ENCODE results near the gene PNPLA8. TPM values are rescaled to one million over a fixed set of nuclear protein-coding genes. Genes with fewer than 3 reads are reported as not detected.
"Not testable (repeated sequence)": the region's sequence is repeated elsewhere in the genome, so short reads cannot be mapped to it uniquely, and the experiment has no call there.

The PNPLA8 gene
- total and polyA plus RNA-seq, 5 experiments from 2014 or later = 19.7 to 26.5 (median 24.3) TPM

DNA sequence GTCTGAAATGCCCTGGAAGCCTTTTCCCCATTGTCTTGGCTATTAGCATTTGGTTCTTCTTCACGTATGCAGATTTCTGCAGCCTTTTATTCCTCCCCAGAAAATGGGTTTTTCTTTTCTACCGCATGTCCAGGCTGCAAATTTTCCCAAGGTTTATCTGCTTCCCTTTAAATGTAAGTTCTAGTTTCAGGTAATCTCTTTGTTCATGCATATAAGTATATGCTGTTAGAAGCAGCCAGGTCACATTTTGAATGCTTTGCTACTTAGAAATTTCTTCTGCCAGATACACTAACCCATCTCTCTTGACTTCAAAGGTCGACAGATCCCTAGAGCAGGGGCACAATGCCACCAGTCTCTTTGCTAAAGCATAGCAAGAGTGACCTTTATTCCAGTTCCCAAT is 31.3 kb upstream of the PNPLA8 start:
- Mint-ChIP-seq H3K4me1 (peaks cover 0 to 15% (median 4%) of the 10 kb centered on the region in 4 donors), H3K9me3 (peaks cover 0 to 46% (median 26%) of the 10 kb centered on the region in 9 donors), H3K27me3 (no peaks in the 10 kb centered on the region), H3K36me3 (peaks cover 26 to 42% (median 34%) of the 10 kb centered on the region in 3 donors), H3K27ac (no peak overlapping the region), H3K4me3 (no peak overlapping the region)
- POLR2A ChIA-PET = no interaction called here
- DNase-seq = no peak
- ATAC-seq = no peak

DNA sequence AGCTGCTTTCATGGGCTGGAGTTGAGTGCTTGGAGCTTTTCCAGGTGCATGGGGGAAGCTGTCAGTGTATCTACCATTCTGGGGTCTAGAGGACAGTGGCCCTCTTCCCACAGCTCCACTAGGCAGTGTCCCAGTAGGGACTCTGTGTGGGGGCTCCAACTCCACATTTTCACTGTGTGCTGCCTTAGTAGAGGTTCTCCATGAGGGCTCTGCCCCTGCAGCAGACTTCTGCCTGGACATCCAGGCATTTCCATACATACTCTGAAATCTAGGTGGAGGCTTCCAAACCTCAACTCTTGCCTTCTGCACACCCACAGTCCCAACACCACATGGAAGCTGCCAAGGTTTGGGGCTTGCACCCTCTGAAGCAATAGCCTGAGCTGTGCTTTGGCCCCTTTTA is 30.7 kb upstream of the PNPLA8 start:
- H3K27me3 Mint-ChIP-seq, ATAC-seq, H3K4me3 Mint-ChIP-seq, DNase-seq, H3K27ac Mint-ChIP-seq, POLR2A ChIA-PET: not testable (repeated sequence)
- Mint-ChIP-seq H3K36me3 (peaks cover 25 to 45% (median 34%) of the 10 kb centered on the region in 3 donors), H3K4me1 (peaks cover 0 to 19% (median 4%) of the 10 kb centered on the region in 4 donors), H3K9me3 (peaks cover 0 to 45% (median 26%) of the 10 kb centered on the region in 9 donors)

DNA sequence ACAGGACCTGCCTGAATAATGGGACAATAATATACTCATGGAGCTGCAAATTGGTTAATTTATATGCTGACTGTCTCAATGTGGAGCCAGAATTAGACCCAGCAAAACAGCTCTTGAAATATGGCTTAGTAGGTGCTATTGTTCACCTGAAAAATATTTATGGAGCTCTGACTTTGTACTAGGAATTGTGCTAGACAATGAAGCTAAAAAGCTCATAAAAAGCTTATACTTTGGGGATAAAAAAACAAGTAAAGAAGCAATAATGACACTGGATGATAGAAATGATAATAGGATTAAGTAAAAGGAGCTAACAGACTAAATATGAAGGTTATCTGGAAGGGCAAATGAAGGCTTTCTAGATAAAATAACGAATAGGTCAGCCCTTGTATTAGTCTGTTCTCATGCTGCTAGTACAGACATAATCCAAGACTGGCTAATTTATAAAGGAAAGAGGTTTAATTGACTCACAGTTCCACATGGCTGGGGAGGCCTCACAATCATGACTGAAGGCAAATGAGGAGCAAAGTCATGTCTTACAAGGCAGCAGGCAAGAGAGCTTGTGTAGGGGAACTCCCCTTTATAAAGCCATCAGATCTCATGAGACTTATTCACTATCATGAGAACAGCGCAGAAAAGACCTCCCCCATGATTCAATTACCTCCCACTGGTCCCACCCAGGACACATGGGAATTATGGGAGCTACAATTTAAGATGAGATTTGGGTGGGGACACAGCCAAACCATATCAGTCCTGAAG is 22.4 kb upstream of the PNPLA8 start:
- POLR2A ChIA-PET = interaction anchor here (1.0 kb wide), 1 partner anchor 22 kb away, joined by 4 read pairs; no protein-coding TSS in a partner anchor
- not testable (repeated sequence) for H3K27ac Mint-ChIP-seq, ATAC-seq

DNA sequence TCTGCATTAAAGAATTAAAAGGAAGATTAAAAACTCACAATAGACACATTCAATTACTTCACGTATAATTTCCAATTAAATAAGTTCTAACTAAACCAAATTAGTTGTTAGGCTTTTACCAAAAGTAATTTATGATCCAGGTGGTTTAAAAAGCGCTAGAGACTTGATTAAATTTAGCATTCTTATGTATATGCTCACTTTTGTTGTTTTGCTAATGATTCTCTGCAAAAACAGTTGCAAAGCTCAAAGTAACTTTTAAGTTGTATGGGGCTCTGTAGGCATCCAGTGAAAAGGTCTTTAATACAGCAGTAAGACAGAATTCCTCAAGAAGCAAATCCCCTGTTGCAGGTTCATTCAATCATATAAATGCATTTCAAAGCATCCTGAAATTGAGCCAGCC is 15.5 kb upstream of the PNPLA8 start:
- DNase-seq (no peak), ATAC-seq (no peak)
- Mint-ChIP-seq H3K4me1 (peaks cover 0 to 2% (median 0%) of the 10 kb centered on the region in 4 donors), H3K27me3 (peaks cover 0 to 6% (median 0%) of the 10 kb centered on the region in 5 donors), H3K36me3 (no peaks in the 10 kb centered on the region), H3K27ac (no peak overlapping the region), H3K9me3 (no peaks in the 10 kb centered on the region), H3K4me3 (no peak overlapping the region)
- POLR2A ChIA-PET = no interaction called here

More for the DNA sequence above, 22.4 kb upstream of the PNPLA8 start:
- not testable (repeated sequence) for H3K27me3 Mint-ChIP-seq, DNase-seq, H3K36me3 Mint-ChIP-seq, H3K4me3 Mint-ChIP-seq
- peaks cover 0 to 12% (median 2%) of the 10 kb centered on the region in 9 donors for H3K9me3 Mint-ChIP-seq
- H3K4me1 Mint-ChIP-seq = peaks cover 0 to 17% (median 0%) of the 10 kb centered on the region in 4 donors

DNA sequence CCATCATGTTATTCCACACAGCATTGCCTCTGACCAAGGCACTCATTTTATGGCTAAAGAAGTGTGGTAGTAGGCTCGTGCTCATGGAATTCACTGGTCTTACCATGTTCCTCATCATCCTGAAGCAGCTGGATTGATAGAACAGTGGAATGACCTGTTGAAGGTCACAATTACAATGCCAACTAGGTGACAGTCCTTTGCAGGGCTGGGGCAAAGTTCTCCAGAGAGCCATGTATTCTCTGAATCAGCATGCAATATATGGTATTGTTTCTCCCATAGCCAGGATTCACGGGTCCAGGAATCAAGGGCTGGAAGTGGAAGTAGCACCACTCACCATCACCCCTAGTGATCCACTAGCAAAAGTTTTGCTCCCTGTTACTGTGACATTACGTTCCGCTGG is 12.8 kb upstream of the PNPLA8 start:
- H3K9me3 Mint-ChIP-seq = not testable (repeated sequence)

DNA sequence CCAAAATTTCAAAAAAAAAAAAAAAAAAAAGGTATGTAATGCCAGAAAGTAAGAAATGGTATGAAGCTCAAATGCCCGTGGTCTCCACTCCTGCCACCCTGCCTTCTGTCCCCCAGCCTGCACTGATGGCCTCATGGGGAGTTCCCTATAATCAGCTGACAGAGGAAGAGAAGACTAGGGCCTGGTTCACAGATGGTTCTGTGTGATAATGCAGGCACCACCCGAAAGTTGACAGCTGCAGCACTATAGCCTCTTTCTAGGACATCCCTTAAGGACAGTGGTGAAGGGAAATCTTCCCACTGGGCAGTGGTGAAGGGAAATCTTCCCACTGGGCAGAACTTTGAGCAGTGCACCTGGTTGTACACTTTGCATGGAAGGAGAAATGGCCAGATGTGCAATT is 12.3 kb upstream of the PNPLA8 start:
- ATAC-seq, H3K36me3 Mint-ChIP-seq, DNase-seq, POLR2A ChIA-PET, H3K9me3 Mint-ChIP-seq, H3K4me1 Mint-ChIP-seq, H3K4me3 Mint-ChIP-seq, H3K27ac Mint-ChIP-seq: not testable (repeated sequence)
- peaks cover 0 to 13% (median 1%) of the 10 kb centered on the region in 5 donors for H3K27me3 Mint-ChIP-seq

More for the DNA sequence above, 12.8 kb upstream of the PNPLA8 start:
- ATAC-seq, POLR2A ChIA-PET, H3K36me3 Mint-ChIP-seq, H3K4me3 Mint-ChIP-seq, H3K27ac Mint-ChIP-seq, H3K4me1 Mint-ChIP-seq, DNase-seq: not testable (repeated sequence)
- peaks cover 0 to 13% (median 1%) of the 10 kb centered on the region in 5 donors for H3K27me3 Mint-ChIP-seq

DNA sequence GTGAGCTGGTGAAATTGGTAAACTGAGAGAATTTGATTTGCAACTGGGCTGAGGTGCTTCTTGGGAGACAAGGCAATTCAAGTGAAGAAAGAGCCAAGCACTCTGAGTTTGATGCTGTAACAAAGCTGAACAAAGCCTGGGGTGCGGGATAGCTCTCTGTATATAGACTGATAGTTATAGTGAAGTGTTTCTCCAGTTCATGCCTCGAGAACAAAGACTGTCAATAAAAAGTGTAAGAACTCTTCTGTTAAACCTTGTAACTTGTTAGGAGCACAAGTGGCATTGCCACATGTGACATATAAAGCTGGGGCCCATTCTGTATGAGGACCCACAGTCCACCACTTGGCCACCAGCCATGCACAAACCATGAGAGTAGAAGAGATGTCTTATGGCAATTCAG is 11.3 kb upstream of the PNPLA8 start:
- DNase-seq (no peak), ATAC-seq (no peak)
- peak overlapping the region in 2 of 10 donors; percentile 3 to 18 for H3K27ac Mint-ChIP-seq
- peaks cover 0 to 5% (median 3%) of the 10 kb centered on the region in 3 donors for H3K36me3 Mint-ChIP-seq
- H3K9me3 Mint-ChIP-seq = no peaks in the 10 kb centered on the region
- no peak overlapping the region for H3K4me3 Mint-ChIP-seq
- POLR2A ChIA-PET = no interaction called here
- H3K27me3 Mint-ChIP-seq = peaks cover 0 to 14% (median 4%) of the 10 kb centered on the region in 5 donors
- peaks cover 0 to 9% (median 0%) of the 10 kb centered on the region in 4 donors for H3K4me1 Mint-ChIP-seq

DNA sequence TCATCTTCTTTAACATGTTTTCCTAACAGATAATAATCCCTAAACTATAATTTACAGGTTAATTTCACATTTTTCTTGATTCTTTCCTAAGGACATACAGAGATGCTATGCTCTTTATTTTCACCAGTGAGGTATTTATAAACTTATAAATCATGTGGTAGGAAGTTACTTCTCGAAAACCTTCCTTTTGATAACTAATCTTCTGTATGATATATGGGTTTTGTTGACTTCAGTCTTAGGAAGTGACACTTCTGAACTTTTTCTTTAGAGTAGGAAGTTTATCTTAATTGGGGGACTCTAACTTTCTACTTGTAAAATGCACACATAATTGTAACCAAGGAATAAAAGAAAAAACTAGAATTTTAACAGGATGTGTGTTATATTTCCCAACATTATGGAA is 9.8 kb upstream of the PNPLA8 start:
- Mint-ChIP-seq H3K9me3 (no peaks in the 10 kb centered on the region), H3K4me1 (peaks cover 0 to 9% (median 0%) of the 10 kb centered on the region in 4 donors), H3K27me3 (peaks cover 0 to 14% (median 6%) of the 10 kb centered on the region in 5 donors), H3K27ac (no peak overlapping the region), H3K4me3 (no peak overlapping the region), H3K36me3 (peaks cover 0 to 5% (median 3%) of the 10 kb centered on the region in 3 donors)
- DNase-seq = no peak
- POLR2A ChIA-PET = no interaction called here
- ATAC-seq = no peak

DNA sequence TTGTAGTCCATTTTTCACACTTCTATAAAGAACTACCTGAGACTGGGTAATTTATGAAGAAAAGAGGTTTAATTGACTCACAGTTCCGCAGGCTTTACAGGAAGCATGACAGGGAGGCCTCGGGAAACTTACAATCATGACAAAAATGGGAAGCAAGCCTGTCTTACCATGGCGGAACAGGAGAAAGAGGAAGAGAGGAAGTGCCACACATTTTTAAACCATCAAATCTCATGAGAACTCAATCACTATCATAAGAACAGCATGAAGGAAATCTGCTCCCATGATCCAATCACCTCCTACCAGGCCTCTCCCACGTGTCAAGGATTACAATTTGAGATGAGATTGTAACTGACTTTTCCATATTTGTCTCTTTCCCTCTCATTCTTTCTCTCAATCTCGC is 9.3 kb upstream of the PNPLA8 start:
- peaks cover 0 to 9% (median 0%) of the 10 kb centered on the region in 4 donors for H3K4me1 Mint-ChIP-seq
- ATAC-seq (no peak), DNase-seq (no peak)
- POLR2A ChIA-PET = no interaction called here
- peaks cover 0 to 14% (median 6%) of the 10 kb centered on the region in 5 donors for H3K27me3 Mint-ChIP-seq
- peaks cover 0 to 5% (median 3%) of the 10 kb centered on the region in 3 donors for H3K36me3 Mint-ChIP-seq
- H3K9me3 Mint-ChIP-seq = no peaks in the 10 kb centered on the region
- H3K27ac Mint-ChIP-seq = peak overlapping the region in 1 of 10 donors; percentile 34
- H3K4me3 Mint-ChIP-seq = no peak overlapping the region

DNA sequence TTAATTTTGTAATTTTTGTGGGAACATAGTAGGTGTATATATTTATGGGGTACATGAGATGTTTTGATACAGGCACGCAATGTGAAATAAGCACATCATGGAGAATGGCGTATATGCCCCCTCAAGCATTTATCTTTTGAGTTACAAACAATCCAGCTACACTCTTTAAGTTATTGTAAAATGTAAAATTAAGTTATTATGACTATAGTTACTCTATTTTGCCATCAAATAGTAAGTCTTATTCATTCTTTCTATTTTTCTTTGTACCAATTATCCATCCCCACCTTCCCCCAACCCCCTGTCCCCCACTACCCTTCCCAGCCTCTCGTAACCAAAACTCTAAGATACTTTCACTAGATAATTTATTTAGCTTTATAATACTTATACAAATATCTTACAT is 7.8 kb upstream of the PNPLA8 start:
- Mint-ChIP-seq H3K27me3 (peaks cover 0 to 14% (median 5%) of the 10 kb centered on the region in 5 donors), H3K4me3 (no peak overlapping the region), H3K9me3 (no peaks in the 10 kb centered on the region), H3K27ac (no peak overlapping the region), H3K36me3 (peaks cover 0 to 5% (median 3%) of the 10 kb centered on the region in 3 donors), H3K4me1 (peaks cover 0 to 9% (median 0%) of the 10 kb centered on the region in 4 donors)
- POLR2A ChIA-PET = no interaction called here
- DNase-seq (no peak), ATAC-seq (no peak)

DNA sequence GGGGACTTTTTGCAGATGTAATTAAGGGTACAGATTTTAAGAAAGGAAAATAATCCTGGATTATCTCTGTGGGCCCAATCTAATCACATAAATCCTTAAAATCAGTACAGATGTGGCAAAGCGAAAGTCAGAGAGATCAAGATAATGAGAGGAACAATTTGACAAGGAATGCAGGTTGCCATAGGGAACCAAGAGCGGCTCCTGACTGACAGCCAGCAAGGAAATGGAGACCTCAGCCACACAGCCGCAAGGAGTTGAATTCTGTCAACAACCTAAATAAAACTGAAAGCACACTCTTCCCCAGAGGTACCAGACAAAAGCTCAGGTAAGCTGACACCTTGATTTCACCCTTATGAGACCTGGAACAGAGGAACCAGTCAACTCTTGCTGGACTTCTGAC is 3.4 kb upstream of the PNPLA8 start:
- H3K9me3 Mint-ChIP-seq = no peaks in the 10 kb centered on the region
- H3K27ac Mint-ChIP-seq = no peak overlapping the region
- peaks cover 0 to 2% (median 0%) of the 10 kb centered on the region in 3 donors for H3K36me3 Mint-ChIP-seq
- H3K4me3 Mint-ChIP-seq = no peak overlapping the region
- POLR2A ChIA-PET = no interaction called here
- DNase-seq = no peak
- peaks cover 0 to 5% (median 4%) of the 10 kb centered on the region in 5 donors for H3K27me3 Mint-ChIP-seq
- ATAC-seq = no peak
- H3K4me1 Mint-ChIP-seq = peaks cover 4 to 27% (median 12%) of the 10 kb centered on the region in 4 donors

DNA sequence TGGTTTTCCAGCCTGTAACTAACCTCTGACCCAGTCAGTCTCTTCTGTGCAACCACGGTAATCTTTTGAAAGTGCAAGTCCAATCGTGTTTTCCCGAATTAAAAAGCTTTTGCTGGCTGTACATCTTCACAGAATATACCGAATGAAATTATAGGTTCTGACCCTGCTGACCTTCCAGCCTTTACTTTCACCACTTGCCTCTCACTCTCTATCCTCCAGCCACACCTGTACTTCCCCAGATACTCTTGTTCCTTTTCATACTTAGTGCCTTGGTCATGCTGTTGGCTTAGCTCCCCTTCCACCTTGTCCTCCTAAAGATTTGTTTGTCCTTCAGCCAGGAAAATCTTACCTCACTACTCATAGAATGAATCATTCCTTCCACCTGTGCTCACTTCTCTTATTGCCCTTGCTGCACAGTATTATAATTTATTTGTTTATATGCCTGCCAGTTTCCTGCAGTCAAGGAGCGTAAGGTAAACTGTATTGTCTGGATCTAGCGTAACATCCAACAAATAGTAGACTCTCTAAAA is 2.3 kb upstream of the PNPLA8 start:
- H3K4me1 Mint-ChIP-seq = peaks cover 9 to 38% (median 23%) of the 10 kb centered on the region in 4 donors
- H3K4me3 Mint-ChIP-seq = peak overlapping the region in 5 of 10 donors; percentile 11 to 51 (median 20)
- H3K27me3 Mint-ChIP-seq = peaks cover 0 to 5% (median 1%) of the 10 kb centered on the region in 5 donors
- H3K9me3 Mint-ChIP-seq = no peaks in the 10 kb centered on the region
- POLR2A ChIA-PET = interaction anchor here (1.0 to 1.1 kb wide), 2 partner anchors 37 to 41 kb away, joined by 3 read pairs; partner anchors contain the start of genes DNAJB9 and THAP5
- no peak for DNase-seq
- ATAC-seq = no peak
- no peaks in the 10 kb centered on the region for H3K36me3 Mint-ChIP-seq
- peak overlapping the region in 8 of 10 donors; percentile 16 to 92 (median 66) for H3K27ac Mint-ChIP-seq

DNA sequence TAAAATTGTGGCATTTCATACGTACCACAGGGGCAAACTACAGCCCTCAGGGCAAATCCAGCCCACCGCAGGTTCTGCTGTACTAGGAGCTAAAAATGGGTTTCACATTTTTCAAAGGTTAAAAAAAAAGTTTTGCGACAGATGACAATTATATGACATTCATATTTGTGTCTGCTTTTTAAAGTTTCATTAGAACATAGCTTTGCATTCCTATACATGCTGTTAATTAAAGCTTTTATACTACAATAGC is 758 bp upstream of the PNPLA8 start:
- H3K27ac Mint-ChIP-seq = peak overlapping the region; percentile 96 to 100 (median 100)
- H3K36me3 Mint-ChIP-seq = peaks cover 0 to 7% (median 0%) of the 10 kb centered on the region in 3 donors
- DNase-seq = no peak
- no peaks in the 10 kb centered on the region for H3K9me3 Mint-ChIP-seq
- peaks cover 0 to 1% (median 0%) of the 10 kb centered on the region in 5 donors for H3K27me3 Mint-ChIP-seq
- peaks cover 16 to 51% (median 35%) of the 10 kb centered on the region in 4 donors for H3K4me1 Mint-ChIP-seq
- no peak for ATAC-seq
- peak overlapping the region; percentile 92 to 99 (median 97) for H3K4me3 Mint-ChIP-seq
- POLR2A ChIA-PET = interaction anchor here (0.7 to 3.9 kb wide), 7 partner anchors 16 to 1358 kb away, joined by 3 to 53 read pairs (median 4); partner anchors contain the start of genes DNAJB9, HBP1 and THAP5
